IPS-18c (cell line): Measurements from ENCODE around the gene RIMBP3C.
"Not testable (repeated sequence)": the region's sequence is repeated elsewhere in the genome, so short reads cannot be mapped to it uniquely, and the experiment has no call there.

Experiments
- H3K4me3 ChIP-seq: 2 replicates; pipeline ENCODE4 v1.7.0; 2013; ENCODE audit warnings: low read depth, mild to moderate bottlenecking, low read length, moderate library complexity; ENCODE audit not compliant: insufficient read depth
- H3K9me3 ChIP-seq: one replicate; pipeline ENCODE4 v1.6.1; 2013; ENCODE audit warnings: mild to moderate bottlenecking, low read length, moderate library complexity; ENCODE audit not compliant: control insufficient read depth, insufficient read depth

RIMBP3C gene

DNA sequence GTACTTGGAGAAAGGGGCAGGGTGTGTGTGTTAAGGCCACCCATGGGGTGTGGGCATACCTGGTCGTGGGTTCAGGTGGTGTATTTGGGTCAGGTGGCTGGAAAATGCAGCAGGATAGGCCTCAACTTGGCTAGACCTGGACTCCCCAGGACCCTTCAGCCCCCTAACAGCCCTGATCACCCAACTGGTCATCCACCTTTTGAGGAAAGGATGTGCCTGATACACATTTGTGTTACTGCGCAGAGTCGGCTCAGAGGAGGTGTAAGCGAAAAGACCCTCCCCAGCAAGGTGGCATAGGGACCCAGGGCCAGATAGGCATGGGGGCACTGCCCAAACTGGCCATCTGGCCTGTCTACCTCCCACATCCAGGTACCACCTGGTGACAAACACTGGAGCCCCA is at the start of gene RIMBP3C:
Gene RIMBP3C, minus strand, starts transcription at position 101 of the 400 bp plus-strand sequence. CDS start 485 bp downstream, outside the sequence.
- not testable (repeated sequence) for H3K9me3 ChIP-seq, H3K4me3 ChIP-seq

GRCh38 chr22:21599053-21599893 is 48.0 kb upstream of the RIMBP3C start:
- no peak overlapping the region for H3K4me3 ChIP-seq
- no peaks in the 10 kb centered on the region for H3K9me3 ChIP-seq

DNA sequence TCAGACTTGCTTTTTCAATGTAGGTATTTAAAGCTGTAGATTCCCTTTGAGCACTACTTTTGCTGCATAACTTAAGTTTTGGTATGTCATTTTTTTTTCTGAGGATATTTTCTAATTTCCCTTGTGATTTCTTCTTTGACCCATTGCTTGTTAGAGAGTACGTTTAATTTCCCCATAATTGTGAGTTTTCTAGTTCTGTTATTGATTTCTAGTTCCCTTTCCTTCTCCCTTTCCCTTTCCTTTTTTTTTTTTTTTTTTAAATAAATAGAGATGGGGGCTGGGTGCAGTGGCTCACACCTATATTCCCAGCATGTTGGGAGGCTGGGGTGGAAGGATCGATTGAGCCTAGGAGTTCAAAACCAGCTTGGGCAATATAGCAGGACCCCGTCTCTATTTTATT is 47.0 kb upstream of the RIMBP3C start:
- Histone ChIP-seq H3K4me3 (no peak overlapping the region), H3K9me3 (no peaks in the 10 kb centered on the region)

DNA sequence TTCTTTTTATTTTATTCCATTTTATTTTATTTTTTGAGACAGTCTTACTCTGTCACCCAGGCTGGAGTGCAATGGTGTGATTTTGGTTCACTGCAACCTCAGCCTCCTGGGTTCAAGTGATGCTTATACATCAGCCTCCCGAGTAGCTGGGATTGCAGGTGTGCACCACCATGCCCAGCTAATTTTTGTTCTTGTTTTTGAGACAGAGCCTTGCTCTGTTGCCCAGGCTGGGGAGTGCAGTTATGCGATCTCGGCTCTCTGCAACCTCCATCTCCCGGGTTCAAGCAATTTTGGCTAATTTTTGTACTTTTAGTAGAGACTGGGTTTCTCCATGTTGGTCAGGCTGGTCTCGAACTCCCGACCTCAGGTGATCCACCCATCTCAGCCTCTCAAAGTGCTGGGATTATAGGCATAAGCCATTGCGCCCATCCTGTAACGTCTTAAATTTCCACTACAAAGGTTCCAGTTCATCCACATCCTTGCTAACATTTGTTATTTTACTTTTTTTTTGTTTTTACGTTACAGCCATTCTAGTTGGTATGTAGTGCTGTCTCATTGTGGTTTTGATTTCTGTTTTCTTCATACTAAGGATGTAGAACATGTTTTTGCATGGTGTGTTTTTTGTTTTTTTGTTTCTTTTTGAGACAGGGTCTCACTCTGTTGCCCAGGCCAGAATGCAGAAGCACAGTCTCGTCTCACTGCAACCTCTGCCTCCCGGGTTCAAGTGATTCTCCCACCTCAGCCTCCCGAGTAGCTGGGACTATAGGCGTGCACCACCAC is 45.3 kb upstream of the RIMBP3C start:
- not testable (repeated sequence) for H3K9me3 ChIP-seq, H3K4me3 ChIP-seq

DNA sequence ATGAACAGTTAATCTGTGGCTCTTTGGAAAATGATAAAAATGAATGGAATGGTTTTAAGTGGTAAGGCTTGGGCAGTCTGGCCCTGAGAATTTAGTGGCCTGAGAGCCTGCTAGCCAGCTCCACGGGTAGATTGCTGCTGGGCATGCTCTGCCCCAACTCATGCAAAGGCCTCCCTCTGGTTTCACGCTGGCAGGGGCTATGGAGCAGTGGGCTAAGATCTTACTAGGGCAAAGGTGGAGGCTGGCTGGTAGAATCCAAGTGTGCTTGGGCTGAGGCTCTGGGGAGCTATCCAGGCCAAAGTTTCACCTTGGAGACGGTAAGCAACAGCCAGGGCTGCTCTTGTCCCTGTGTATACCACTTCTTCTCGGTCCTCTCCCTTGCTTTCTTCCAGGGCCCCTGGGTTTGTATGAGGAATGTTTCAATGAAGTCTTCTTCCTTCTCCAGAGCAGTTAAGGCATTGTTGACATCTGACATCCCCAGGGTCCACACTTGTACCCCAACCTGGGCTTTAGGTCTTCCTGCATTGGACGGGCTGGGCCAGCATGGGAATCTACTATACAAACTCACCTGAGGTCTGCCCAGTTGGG is 43.7 kb upstream of the RIMBP3C start:
- Histone ChIP-seq H3K4me3 (no peak overlapping the region), H3K9me3 (no peaks in the 10 kb centered on the region)

- Histone ChIP-seq H3K9me3 (no peaks in the 10 kb centered on the region), H3K4me3 (no peak overlapping the region)
Observed at GRCh38 chr22:21593406-21594232, 42.4 kb upstream of the RIMBP3C start.

DNA sequence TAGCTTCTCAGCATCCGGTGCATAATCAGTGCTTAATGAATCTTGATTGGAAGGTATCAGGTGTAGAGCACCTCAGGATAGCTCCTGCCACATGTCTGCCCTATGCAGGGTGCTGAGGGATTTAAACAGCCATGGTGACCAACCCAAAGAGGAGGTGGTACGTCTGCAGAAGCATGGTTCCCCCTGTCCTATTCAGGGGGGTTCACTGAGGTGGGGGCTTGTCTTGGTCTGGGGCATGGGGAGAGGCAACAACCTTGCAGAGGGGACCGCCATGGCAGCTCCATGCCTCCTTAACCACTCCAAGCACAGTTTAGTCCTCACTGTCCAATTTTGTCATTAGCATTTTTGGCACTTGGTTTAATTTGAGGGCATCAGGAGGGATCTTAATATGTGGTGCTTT is 41.2 kb upstream of the RIMBP3C start:
- no peak overlapping the region for H3K4me3 ChIP-seq

DNA sequence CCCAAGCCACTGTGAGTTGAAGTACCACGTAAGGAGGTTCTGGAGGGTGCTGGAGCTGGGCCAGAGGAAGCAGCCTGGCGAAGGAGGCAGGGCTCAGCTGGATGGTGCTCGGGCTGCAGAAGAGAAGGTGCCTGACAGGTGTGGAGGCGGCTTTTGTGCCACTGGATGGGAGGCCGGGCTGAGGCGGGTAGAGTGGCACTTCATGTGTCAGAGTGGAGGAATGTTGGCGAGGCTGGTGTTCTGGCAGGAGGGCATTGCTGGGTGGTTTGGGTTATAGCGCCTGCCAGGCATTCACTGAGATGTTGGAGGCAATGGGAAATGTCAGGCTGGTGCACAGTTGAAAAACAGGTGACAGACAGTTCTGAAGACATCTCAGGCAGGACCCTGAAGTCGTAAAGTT is 40.4 kb upstream of the RIMBP3C start:
- Histone ChIP-seq H3K4me3 (no peak overlapping the region), H3K9me3 (no peaks in the 10 kb centered on the region)

More for the DNA sequence above, 41.2 kb upstream of the RIMBP3C start:
- no peaks in the 10 kb centered on the region for H3K9me3 ChIP-seq

DNA sequence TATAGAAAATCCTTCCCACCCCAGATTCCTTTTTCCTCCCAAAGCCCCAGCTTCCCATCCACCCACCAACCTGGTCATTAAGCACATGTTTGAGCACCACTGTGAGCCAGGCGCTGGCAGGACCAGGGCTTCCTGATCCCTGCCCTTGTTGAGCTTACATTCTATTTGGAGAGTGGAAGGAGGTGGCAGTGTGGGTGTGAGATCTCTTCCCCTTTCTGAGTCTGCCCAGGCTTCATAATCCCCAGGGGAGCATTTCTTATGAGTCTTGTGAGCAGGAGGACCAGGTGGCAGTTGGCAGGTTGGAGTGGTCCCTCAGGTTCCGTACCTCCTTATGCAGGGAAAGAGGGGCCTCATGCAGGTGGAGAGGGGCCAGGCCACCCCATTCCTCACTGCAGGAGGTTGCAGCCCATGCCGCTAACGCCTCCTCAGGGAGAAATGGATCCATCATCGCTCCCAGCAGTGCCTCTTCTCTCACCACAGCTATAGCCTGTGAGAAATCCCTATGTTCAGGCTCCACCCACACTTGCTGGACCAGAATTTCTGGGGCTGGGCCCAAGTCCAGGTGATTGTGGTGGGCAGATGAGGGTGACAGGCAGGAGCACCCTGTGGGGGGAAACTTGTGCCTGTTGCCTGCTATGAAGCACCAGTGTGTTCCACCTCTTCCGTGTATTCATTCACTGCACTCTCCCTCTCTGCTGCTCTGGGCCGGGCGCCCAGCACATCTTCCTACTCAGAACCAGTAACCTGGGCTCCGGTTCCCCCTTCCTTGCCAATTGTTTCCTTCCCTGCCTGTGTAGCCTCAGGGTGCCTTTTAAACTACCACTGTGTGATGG is 39.8 kb upstream of the RIMBP3C start:
- H3K9me3 ChIP-seq: no peaks in the 10 kb centered on the region
- no peak overlapping the region for H3K4me3 ChIP-seq

GRCh38 chr22:21589396-21589795 is 38.1 kb upstream of the RIMBP3C start:
- Histone ChIP-seq H3K9me3 (no peaks in the 10 kb centered on the region), H3K4me3 (no peak overlapping the region)

GRCh38 chr22:21587803-21588611 is 36.7 kb upstream of the RIMBP3C start:
- H3K9me3 ChIP-seq: no peaks in the 10 kb centered on the region
- H3K4me3 ChIP-seq: no peak overlapping the region

- no peak overlapping the region for H3K4me3 ChIP-seq
- no peaks in the 10 kb centered on the region for H3K9me3 ChIP-seq
Observed at GRCh38 chr22:21585389-21585788, 34.1 kb upstream of the RIMBP3C start.

DNA sequence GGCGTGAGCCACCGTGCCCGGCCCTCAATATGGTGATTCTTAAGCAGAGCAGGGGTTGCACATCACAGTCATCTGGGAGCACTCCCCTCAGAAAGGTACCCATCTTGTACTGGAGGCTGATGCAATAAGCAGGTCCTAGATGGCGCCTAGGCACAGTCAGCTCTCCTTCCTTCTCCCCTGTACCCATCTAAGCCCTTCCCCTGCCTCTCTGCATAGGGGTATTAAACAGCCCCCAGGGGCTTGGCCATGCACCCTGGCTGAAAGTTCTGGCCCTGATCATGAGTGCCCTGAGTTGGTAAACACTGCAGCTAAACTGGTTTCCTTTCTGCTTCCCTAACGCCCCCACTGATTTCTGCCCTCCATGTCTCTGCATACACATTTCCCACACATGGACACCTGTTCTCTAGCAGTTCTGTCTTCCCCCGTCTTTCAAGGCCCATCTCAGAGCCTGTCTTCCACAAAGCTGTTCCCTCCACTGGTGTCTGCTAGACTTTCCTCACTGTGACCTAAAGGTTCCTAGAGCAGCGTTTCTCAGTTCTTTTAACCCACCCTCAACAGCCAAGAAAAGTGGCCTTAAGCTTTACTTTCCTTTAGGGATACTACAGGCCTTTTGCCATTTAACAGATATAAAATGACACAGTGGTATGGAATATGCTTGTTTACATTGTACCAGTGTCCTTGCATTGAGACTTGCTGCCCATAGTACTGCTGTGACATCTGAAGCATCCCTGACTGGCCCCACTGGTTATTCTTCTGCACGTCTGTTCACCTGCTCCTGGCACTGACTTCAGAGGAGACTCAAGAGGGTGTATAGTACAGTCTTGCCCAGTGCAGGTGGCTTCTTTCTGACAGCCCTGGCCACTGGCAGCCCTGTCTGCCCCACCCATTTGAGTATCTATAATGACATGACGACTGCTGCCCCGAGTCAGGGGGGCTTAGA is 31.8 kb upstream of the RIMBP3C start:
- H3K9me3 ChIP-seq: no peaks in the 10 kb centered on the region
- no peak overlapping the region for H3K4me3 ChIP-seq

- not testable (repeated sequence) for H3K9me3 ChIP-seq, H3K4me3 ChIP-seq
Observed at GRCh38 chr22:21581009-21581713, 29.9 kb upstream of the RIMBP3C start.
